ENCODE measurements around the gene RAP2A.

RAP2A gene

DNA sequence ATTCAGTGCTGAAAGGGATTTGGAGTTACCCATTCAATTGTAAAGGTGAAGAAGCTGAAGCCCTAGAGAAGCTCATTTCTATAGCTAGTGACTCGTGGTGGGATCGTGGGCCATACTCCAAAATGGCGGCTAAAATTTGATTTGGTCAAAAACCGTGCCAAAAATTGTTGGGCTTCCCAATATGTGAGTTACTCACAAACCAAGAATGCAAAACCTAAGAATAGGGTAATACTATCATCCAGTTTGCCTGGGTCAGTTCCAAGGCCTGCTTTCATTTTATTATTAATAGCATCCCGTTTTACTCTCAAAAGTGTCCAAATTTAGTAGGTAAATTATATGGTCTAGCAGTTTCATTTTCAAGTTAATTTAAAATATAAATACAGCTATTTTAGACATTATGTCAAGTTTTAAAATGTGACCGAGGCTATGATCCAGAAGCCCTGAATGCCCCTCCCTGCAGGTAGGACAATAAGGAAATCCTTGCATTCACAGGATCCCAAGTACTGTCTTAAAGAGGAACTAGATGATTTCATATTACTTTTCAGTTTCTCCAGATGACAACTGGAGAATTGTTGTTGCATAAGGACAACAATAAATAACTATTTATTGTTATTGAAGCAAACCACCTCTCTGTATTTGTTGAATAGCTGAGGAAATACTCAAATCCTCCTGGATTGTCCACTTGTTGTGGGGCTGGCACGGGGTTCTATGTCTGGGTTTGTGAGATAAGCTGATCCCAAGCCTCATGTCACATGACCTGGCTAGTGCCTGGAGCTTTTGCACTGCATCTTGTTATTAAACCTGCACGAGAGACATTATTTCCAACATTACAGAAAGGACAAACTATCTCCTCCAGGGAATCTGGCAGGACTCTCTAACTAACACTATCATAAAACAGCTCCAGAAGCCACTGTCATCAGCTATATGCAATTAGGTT, 11.6 kb upstream of the RAP2A start:
- DNase-seq (ENCODE audit: low read depth) = no peak

- no peak for DNase-seq (ENCODE audit: low read depth)
These were observed 10.5 kb upstream of the RAP2A start for GRCh38 chr13:97423300-97424045.

DNA sequence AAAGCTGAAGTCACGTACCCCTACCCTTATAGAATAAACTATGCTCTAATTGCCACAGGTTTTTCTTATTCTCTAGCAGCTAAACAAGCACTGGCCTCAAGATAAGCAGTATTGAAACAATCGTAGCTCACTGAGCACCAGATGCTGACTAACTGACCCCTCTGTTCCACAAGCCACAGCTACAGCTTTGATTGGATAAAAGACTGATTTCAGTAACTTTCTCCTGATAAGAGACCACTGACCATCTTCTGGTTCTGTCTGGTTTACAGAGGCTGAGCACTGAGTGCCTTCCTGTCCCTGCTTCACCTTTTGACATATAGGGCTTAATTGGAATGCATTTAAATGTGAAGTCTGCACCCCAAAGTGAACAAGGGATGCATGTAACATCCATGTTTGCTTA, 8.4 kb upstream of the RAP2A start:
- no peak for DNase-seq (ENCODE audit: low read depth)

- no peak for DNase-seq (ENCODE audit: low read depth)
These were observed 7.3 kb upstream of the RAP2A start for GRCh38 chr13:97426695-97427094.

- no peak for DNase-seq (ENCODE audit: low read depth)
These were observed 4.3 kb upstream of the RAP2A start for GRCh38 chr13:97429681-97430081.

- DNase-seq (ENCODE audit: low read depth) = no peak
These were observed 3.7 kb upstream of the RAP2A start for GRCh38 chr13:97430296-97430695.

GRCh38 chr13:97431171-97431764, 2.7 kb upstream of the RAP2A start:
- DNase-seq (ENCODE audit: low read depth) = no peak

DNA sequence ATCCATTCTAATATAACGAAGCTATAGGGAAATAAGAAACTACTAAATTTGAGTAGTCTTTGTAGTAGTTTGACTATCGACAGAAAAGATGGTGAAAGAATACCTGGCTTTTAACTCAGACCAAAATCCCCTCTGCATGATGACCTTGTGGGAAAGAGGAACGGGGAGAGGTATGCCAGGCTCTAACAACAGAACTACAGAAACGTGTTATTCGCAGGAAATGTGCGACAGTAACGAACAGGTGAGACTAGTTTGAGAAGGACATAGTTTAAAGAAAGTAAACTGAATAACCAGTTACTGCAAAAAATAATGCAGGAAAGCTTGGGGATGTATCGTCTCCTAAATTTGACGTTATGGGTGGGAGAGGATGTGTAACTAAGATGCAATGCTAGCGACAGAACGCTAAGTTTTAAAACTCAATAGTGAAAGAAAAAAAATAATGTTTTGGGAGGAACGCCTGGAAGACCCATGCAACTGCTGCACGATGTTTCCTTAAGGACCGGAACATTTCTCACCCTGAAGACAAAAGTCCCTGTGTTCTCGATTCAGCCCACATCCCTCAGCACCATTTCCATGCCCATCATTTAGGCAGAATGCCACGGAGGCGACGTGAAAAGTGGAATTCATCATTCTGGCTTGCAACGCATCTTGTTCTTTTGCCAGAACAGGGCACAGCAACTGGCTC, 1.6 kb upstream of the RAP2A start:
- no peak for DNase-seq (ENCODE audit: low read depth)

DNA sequence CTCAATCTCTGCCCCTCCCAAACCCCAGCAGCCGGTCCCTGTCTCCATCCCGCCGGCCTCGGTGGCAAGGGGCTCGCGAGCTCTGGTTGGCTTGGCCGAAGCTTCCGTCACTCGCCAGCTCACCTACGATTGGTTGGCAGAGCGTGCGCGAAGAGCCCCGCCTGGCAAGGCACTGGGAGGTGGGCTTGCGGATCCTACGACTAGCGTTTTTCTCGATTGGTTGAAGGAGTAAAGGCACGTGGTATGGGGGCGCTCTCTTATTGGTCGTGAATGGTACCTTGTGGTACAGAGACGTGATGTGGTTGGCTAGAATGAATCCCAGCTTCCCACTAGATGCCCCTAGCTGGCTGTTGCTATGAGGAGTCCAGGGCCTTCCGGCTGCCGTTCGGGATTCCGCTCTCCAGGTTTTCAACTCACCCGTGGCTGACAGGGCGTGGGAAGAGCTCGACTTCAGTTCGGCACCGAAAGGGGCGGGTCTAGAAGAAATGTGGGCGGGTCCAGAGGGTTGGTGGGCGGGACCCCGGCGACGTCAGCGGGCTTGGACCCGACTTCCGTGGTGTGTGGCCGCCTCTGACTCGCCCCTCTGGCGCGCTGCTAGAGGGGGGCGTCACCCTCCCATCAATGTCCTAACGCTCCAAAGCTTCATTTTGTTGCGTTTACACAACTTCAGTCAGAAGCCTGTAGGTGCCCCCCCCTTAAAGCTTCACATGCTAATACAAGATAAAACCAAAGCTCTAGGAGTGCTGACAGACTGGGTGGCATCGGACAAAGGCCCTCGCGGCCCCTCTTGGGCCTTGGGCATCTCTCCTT, 847 bp upstream of the RAP2A start:
- peak; percentile 94 for DNase-seq (ENCODE audit: low read depth)

DNA sequence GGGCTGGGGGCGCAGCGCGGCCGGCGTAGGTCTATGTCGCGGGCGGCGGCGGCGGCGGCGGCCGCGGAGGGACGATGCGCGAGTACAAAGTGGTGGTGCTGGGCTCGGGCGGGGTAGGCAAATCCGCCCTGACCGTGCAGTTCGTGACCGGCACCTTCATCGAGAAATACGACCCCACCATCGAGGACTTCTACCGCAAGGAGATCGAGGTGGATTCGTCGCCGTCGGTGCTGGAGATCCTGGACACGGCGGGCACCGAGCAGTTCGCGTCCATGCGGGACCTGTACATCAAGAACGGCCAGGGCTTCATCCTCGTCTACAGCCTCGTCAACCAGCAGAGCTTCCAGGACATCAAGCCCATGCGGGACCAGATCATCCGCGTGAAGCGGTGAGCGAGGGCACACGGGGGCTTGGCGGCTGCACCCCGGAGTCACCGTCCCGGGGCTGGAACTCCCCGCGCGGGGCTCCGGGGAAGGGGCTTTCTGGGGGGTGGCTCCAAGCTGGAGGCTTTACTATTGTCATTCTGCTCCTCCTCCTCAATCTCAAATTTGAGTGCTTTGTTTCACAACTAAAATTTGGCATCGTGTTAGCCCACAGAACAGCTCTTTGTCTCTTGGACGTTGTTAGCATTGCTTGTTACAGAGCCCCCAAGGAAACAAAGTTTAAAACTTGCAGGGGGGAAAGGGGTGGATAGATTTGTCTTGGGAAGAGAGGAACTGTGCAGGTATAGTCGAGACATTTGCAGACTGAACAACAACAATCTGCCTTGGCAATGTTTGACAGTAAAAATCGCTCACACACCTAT, 630 bp downstream of the RAP2A start:
- DNase-seq (ENCODE audit: low read depth) = peak; percentile 13

DNA sequence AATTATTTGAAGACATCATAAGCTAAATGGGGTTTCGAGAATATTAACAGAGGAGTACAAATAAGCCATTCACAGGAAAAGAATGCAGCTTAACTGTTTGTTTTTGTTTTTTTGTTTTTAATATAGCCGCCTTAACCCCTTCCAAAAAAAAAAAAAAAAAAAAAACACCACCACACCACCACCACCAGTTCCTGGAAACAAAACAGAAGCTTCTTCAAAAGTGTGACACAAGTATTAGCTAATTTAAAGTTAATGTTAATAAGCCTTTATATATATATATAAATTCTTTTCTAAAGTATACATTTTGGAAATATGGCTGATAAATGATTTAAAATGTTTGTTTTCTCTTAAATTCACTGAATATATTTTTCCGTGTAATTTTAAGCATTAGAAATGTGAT, 1.4 kb downstream of the RAP2A start:
- DNase-seq (ENCODE audit: low read depth) = no peak

- no peak for DNase-seq (ENCODE audit: low read depth)
These were observed 1.8 kb downstream of the RAP2A start for GRCh38 chr13:97435794-97436193.

DNA sequence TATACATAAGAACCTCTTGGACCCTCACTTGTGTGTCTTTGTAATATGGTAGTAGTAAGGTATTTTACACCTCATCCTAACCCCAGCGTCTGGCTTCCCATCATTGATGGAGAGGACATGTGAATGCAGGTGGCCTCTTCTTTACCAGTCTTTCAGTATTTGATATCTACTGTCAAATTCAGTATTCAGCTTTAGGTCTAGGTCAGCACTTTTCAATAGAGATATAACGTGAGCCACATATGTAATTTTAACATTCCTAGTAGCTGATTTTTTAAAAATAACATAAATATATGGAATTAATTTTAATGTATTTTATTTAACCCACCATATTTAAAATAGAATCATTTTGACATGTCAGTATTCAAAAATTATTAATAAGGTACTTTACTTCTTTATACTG, 2.9 kb downstream of the RAP2A start:
- no peak for DNase-seq (ENCODE audit: low read depth)

DNA sequence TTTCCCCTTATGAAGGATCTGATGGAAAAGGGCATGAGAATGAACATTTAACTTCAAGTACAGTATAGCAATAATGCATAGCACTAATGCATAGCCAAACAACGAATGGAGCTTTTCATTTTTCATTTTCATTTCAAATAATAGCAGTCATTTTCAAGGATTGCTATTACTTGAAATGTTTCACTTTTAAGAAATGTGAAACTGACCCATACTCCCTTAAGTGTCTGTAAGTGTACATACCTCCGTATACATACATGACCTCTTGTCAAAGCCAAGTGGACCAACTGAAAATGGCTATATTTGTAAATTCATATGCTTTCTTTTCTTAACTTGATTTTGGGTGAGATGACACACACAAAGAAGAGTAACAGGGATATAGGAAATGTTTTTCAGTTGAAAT, 3.8 kb downstream of the RAP2A start:
- no peak for DNase-seq (ENCODE audit: low read depth)

GRCh38 chr13:97438856-97439595, 5.1 kb downstream of the RAP2A start:
- no peak for DNase-seq (ENCODE audit: low read depth)

- DNase-seq (ENCODE audit: low read depth) = no peak
These were observed 6.7 kb downstream of the RAP2A start for GRCh38 chr13:97440598-97441170.

GRCh38 chr13:97441368-97441767, 7.4 kb downstream of the RAP2A start:
- DNase-seq (ENCODE audit: low read depth) = no peak

DNA sequence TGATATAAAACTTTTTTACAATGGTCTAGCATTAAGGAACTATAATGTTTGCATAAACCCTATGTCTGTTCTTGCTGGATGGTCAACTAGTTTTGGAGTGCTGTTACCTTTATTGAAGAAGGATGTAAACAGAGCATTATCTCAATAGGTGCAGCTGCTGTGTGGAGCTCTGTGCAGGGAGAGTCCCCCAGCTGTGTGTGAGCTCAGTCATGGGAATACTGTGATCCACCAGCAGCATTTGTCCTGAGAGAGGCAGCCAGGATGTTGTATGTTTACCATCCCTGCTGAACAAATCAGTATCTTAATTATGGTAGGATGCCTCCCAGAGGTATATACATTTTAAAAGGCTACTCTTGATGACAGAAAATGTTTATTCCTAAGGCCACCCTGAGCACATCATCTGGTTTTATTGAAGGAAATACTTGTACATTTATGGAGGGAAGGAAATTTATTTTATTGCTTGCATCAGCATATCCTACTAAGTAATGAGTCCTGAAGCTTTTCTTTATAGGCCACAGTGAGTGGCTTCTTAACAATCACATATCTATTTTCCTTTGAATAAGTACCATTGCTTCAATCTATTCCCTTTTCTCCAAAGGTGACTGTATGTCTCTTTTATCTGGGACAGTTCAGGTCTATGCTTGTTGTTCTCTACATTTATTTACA, 11.7 kb downstream of the RAP2A start:
- DNase-seq (ENCODE audit: low read depth) = no peak

- DNase-seq (ENCODE audit: low read depth) = no peak
These were observed 12.5 kb downstream of the RAP2A start for GRCh38 chr13:97446448-97446847.

Data from activated T-helper 1 cell treated with Interleukin-2 at 50 U/mL for 16 hours (primary cell).